GM18498 (cell line): ENCODE results near the gene TDRD1.

Experiments used
- ATAC-seq: cut with Tn5 transposase; IDR thresholded peaks from one replicate; pipeline ENCODE4 v1.9.1; 2021; ENCODE audit warnings: mild to moderate bottlenecking, moderate library complexity; ENCODE audit not compliant: unreplicated experiment

Gene TDRD1

DNA sequence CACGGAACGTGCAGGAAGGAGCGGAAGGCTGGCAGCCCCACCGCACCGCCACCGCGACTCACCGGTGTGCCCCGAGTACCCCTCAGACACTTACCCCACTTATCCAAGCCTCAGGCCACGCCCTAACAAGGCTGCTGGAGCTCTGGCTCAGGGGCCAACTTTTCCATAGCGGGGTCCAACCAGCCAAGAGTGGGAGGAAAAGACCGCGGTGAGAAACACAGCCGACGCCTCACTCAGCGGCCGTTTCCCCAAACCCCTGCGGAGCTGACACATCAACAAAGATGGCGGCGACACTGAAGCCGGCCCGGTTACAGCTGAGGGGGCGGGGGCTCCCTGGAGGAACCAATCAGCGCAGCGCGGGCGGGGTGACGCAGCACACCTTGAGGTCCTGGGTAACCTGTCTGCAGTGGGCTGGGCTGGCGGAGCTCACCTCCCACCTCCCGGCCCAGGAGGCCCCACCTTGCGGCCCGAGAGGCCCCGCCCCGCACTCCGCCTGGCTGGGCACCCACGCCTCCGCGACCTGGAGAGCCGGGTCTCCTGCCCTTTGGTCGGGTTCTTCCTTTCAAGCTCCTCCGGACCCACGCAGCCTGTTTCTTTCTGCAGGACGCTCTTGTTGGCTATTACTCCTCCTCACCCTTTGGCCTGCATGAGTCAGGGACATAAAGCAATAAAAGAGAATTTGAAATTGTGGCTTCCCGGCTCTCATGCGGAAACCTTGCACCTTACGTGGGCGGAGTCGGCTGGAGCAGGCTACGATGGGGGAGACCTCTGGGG, 5.0 kb upstream of the TDRD1 start, which contains the start of gene CCDC186:
Gene CCDC186 (minus strand): TSS at position 283 of the 774 bp plus-strand sequence. CDS start 10,935 bp downstream, outside the sequence.
- peak; percentile 99 for ATAC-seq

- no peak for ATAC-seq
These were observed 4.4 kb upstream of the TDRD1 start for GRCh38 chr10:114174695-114175188.

DNA sequence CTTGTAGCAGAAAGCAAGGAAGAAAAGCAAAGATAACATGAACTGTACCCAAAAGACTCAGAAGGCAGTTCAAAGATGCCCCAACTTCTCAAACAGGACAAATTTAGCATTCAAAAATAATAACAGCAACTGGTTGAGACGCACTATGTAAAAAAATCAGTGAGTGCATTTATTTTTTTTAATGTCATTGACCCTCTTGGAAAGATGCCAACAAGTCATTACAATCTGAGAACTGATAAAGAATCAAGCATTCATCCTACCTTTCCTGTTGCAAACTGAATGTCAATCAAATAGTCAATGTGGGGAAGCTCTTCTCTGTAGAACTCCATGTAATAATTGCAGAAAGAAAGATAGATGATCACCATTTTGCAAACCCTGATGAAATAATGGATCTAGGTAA, 3.5 kb upstream of the TDRD1 start:
- ATAC-seq, result no peak

DNA sequence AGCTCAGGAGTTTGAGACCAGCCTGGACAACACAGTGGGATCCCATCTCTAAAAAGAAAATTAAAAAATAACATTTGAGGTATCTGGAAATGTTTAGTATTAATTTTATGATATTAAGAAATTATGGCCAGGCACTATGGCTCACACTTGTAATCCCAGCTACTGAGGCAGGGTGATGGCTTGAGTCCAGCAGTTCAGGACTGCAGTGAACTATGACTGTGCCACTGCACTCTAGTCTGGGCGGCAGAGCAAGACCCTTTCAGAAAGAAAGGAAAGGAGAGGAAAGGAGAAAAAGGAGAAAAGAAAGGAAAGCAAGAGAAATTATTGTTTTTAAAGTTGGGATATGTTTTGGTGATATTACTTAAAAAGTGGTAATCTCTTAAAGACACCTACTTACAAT, 2.6 kb upstream of the TDRD1 start:
- no peak for ATAC-seq

DNA sequence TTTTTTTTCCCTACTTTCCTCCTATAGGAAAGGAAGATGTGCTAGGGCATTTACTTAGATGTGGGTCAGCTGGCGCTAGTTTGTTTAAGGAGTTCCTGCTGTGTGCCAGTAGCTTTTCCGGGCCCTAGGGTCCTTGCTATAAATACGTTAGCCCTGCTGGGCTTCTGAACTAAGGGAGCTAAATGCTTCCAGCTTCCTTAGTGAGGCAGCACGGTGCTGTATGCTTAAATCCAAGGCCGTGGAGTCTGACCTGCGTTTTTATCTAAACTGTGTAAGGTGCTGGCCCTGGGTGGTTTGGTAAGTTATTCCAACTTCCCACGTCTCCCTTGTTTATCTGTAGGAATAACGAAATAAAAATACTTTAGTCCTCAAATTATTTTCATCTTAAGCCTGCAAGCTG, 594 bp downstream of the TDRD1 start:
- no peak for ATAC-seq

GRCh38 chr10:114180937-114181336, 1.8 kb downstream of the TDRD1 start:
- ATAC-seq, result no peak

DNA sequence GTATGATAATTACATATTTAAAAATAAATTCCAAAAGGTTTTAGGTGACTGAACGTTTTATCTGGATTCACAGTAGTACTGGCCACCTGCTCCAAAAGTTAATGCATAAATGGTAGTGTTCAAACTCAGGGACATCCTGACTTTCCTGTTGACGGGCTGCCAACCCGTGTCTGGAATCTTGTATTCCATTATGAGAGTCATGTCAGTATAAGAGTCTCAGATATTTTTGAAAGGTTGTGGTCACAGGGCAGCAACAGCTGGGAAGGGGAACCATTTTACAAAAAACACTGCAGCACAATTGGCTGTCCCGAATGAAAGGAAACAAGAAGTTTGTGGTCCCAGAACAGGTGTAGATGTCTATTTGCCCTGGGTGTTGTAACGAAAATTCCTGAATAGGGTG, 2.8 kb downstream of the TDRD1 start:
- no peak for ATAC-seq

GRCh38 chr10:114183563-114183962, 4.4 kb downstream of the TDRD1 start:
- no peak for ATAC-seq

- no peak for ATAC-seq
These were observed 5.1 kb downstream of the TDRD1 start for GRCh38 chr10:114184276-114184675.

DNA sequence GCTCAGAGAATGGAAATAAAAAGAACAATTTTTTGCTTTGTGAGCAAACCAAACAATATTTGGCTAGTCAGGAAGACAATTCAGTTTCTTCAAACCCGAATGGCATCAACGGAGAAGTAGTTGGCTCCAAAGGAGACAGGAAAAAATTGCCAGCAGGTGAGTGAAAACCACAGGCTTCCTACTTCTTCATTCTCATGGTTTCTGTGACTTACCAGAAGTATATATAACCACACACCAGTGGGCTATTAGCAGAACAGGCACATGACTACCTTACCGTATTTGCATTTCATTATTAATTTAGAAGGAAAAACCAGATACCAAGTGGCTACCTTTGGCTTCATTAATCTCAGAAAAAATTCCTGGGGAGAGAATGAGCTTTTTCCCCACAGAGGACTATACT, 8.8 kb downstream of the TDRD1 start:
- ATAC-seq, result peak; percentile 53

DNA sequence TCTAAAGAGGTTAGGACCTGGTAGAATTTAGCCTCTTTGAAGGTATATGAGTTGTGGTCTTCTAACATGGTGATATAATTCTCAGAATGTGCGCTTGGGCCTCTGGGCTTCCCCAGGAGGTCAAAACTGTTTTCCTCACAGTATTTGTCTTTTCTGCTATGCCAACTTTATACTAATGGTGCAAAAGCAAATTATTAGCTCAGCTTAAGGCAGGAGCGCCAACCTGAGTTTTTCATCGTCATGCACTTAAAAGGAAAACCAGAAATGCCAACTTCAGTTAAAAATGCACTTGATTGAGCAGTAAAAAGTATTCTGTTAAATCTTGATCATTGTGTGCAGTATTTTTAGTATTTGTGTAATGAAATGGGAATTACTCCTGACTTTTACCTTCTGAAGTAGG, 9.7 kb downstream of the TDRD1 start:
- no peak for ATAC-seq

DNA sequence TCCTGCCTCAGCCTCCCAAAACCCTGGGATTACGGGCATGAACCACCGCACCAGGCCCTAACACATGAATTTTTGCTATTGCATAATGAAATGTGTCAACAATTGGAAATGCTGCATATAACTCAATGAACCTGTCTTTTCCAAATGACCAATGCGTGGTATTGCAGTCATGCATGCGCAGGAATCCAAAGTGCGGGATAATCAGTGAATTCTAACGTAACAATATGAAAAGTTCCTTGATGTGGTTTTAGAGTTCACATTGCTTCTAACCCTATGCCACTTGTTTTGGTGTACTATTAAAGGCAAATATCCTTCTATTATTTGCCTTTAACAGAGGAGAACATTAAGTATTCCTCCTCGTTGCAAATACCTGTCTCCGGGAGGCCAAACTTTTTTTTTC, 10.5 kb downstream of the TDRD1 start:
- no peak for ATAC-seq

DNA sequence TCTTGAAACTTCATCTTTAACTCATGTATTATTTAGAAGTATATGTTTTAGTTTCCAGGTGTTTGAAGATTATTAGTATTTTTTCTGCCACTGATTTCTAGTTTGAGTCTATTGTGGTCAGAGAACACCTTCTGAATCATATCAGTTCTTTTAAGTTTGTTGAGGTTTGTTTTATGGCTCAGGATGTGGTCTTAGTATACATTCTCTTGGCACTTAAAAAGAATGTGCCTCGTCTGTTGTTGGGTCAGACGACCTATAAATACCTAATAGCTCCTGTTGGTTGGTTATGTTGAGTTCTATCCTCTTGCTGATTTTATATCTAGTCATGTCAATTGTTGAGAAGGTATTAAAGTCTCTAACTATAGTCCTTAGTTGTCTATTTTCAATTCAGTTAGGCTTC, 15.9 kb downstream of the TDRD1 start:
- ATAC-seq, result peak; percentile 92

GRCh38 chr10:114199239-114199638, 20.1 kb downstream of the TDRD1 start:
- no peak for ATAC-seq

- no peak for ATAC-seq
These were observed 23.7 kb downstream of the TDRD1 start for GRCh38 chr10:114202812-114203211.

GRCh38 chr10:114206902-114207301, 27.7 kb downstream of the TDRD1 start:
- ATAC-seq, result no peak

DNA sequence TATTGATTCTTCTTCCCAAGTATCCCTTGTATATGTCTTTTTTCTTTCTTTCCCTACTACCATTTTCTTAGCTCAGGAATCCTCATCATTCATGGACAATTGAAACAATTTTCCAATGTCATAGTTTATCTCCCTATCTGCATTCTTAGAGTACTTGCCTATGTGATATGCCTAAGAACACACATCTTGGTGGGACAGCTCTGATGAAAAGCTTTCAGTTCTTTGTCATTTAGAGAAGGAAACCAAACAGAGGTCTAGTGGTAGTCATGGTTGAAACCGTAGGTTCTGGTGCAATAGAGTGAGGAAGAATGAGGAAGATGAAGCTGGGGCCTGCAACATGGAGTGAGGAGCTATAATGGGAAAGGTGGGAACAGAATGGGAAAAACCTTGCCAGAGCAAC, 28.2 kb downstream of the TDRD1 start:
- ATAC-seq, result no peak

GRCh38 chr10:114208351-114208750, 29.2 kb downstream of the TDRD1 start:
- no peak for ATAC-seq

- ATAC-seq, result no peak
These were observed 33.0 kb downstream of the TDRD1 start for GRCh38 chr10:114212153-114212552.

- no peak for ATAC-seq
These were observed 35.9 kb downstream of the TDRD1 start for GRCh38 chr10:114215033-114215432.

- ATAC-seq, result peak; percentile 57
These were observed 41.1 kb downstream of the TDRD1 start for GRCh38 chr10:114220281-114220680.

DNA sequence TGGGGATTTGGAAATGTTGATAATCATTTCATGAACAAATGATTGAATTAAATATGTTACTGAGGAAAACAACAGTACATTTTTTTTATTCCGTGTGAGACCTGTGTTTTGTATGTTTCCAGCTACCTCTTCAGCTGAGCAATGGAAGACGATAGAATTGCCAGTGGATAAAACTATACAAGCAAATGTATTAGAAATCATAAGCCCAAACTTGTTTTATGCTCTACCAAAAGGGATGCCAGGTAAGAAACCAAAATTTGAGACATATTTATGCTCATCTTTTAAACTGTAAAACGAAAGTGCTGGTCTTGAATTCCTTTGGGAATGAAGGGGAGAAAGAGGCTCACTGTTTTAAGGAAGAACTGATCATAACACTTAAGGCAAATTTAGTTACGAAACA, 42.1 kb downstream of the TDRD1 start:
- ATAC-seq, result no peak

DNA sequence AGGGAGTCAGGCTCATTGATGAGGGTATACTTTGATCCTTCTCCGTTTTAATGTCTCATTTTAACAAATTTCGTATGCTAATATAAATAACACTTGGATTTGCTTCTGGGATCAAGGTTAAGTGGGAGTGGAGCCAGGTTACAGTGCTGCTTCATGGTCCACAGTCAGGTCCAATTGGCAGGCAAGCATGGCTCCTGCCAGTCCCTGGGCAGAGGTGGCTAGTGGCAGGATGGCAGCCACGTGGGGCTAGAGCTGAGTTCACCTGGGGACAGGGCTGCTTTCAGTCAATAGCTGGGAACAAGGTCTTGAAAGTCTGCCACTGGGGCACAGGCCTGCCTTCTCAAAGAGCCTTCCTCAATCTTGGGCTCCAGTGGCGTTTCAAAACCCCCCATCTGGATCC, 43.9 kb downstream of the TDRD1 start:
- no peak for ATAC-seq
